K562 (cell line): ENCODE data around the gene ZNF273. TPM values are rescaled to one million over a fixed set of nuclear protein-coding genes. Genes with fewer than 3 reads are reported as not detected.
A peak's percentile ranks its signal among the peaks of the same experiment; 100 is the strongest.

Experiments
- ARID2 ChIP-seq: fragments of 450-650 bp; IDR thresholded peaks from 2 replicates; pipeline ENCODE4 v1.6.1; 2017; ENCODE audit warnings: antibody characterized with exemption, mild to moderate bottlenecking
- CBX3 ChIP-seq, 2 experiments: IDR thresholded peaks; 1 replicate in 1 of 2; 2 replicates in 1 of 2; pipeline ENCODE4 v1.6.1; 2012; ENCODE audit warnings: inconsistent platforms in 2 of 2, low read length in 2 of 2, borderline replicate concordance in 1 of 2, control low read depth in 1 of 2
- CTCF ChIP-seq, 3 experiments: IDR thresholded peaks in 2 of 3; conservative IDR thresholded peaks in 1 of 3; 2 replicates each; pipeline ENCODE4 v1.5.1; 2011 to 2012; ENCODE audit warnings: low read length in 3 of 3, mild to moderate bottlenecking in 3 of 3, control low read depth in 2 of 3, improper control_type of control experiment in 1 of 3, inconsistent platforms in 1 of 3, low read depth in 1 of 3, mixed read lengths in 1 of 3, moderate library complexity in 1 of 3; ENCODE audit not compliant: insufficient read depth in 2 of 3
- DEAF1 ChIP-seq: fragments of 450-650 bp; formaldehyde crosslinking; IDR thresholded peaks from 2 replicates; pipeline ENCODE4 v1.4.0; 2020; ENCODE audit warnings: mild to moderate bottlenecking, moderate library complexity
- ELF4 ChIP-seq: fragments of 450-650 bp; formaldehyde crosslinking; IDR thresholded peaks from 2 replicates; pipeline ENCODE4 v1.4.0; 2022; ENCODE audit warnings: missing genetic modification characterization
- PHF20 ChIP-seq: fragments of 450-650 bp; IDR thresholded peaks from 2 replicates; pipeline ENCODE4 v1.6.1; 2018; ENCODE audit not compliant: partially characterized antibody
- RBM25 ChIP-seq: fragments of 200-400 bp; formaldehyde crosslinking; IDR thresholded peaks from 2 replicates; pipeline ENCODE4 v1.6.1; 2018; ENCODE audit warnings: low read length, low read depth, moderate library complexity; ENCODE audit not compliant: severe bottlenecking
- REST ChIP-seq, 2 experiments: fragments of 450-650 bp; formaldehyde crosslinking in 1 of 2; IDR thresholded peaks; 2 replicates each; pipeline versions ENCODE4 v1.4.0 to v1.6.1; 2014 to 2020; ENCODE audit warnings: mild to moderate bottlenecking in 2 of 2, borderline replicate concordance in 1 of 2, low read depth in 1 of 2
- ZBTB8A ChIP-seq: fragments of 450-650 bp; IDR thresholded peaks from 2 replicates; pipeline ENCODE4 v1.6.1; 2018; ENCODE audit warnings: mild to moderate bottlenecking, moderate library complexity; ENCODE audit not compliant: partially characterized antibody
- polyA plus RNA-seq, 8 experiments: library from polyadenylated mRNA; depleted of rRNA in 4 of 8; stranded (reverse) in 5 of 8; unstranded in 3 of 8; fragments of >200 nt; fragmentation: Nextera tagmentation in 2 of 8; fragmentation: Illumina TruSeq in 1 of 8; extraction: Ambion mirVana in 2 of 8; extraction: Trizol in 1 of 8; gene quantifications; 2 replicates each; pipeline versions ENCODE4 v1.2.1 to v1.2.3, GENCODE V29; 2011 to 2014; ENCODE audit warnings: inconsistent platforms in 1 of 8, missing spikeins in 1 of 8
- total RNA-seq, 7 experiments: library from RNA; depleted of rRNA in 6 of 7; stranded (reverse); fragments of >200 nt in 6 of 7; fragmentation: Illumina TruSeq in 2 of 7; extraction: Trizol in 2 of 7; gene quantifications; 2 replicates each; pipeline versions ENCODE4 v1.2.1 to v1.2.3, GENCODE V29; 2011 to 2021; ENCODE audit warnings: low replicate concordance in 1 of 7
- TF ChIP-seq, protein P1 (sequence below), 2 experiments: IDR thresholded peaks in 1 of 2; conservative IDR thresholded peaks in 1 of 2; 2 replicates each; pipeline ENCODE4 v1.6.1; 2016; ENCODE audit warnings: low read depth in 2 of 2, mild to moderate bottlenecking in 1 of 2, missing compliant biosample characterization in 1 of 2, missing genetic modification characterization in 1 of 2, moderate library complexity in 1 of 2

ZNF273 gene
- total and polyA plus RNA-seq, 9 of the 15 experiments (the other 6 are each of a cell fraction or from before 2014, with no cell fraction given), result 13.3 to 37.0 (median 20.7) TPM

- TF ChIP-seq ZBTB8A, result peak; percentile 29
- TF ChIP-seq DEAF1 (CRISPR knock-in tag), result peak; percentile 60; the same call in 1 of the 2 replicates
- no peak for TF ChIP-seq ELF4 (CRISPR knock-in tag)
- TF ChIP-seq CTCF (IDR thresholded peaks at IDR 0.05 in 2 of 3, conservative IDR thresholded peaks at IDR 0.05 in 1 of 3; ENCODE audit: insufficient read depth in 2 of 3, low read depth in 1 of 3, low read length in 3 of 3), result peak; percentile 55 to 80 (median 63); a peak in 5 of 6 replicates
- no peak for TF ChIP-seq PHF20
- TF ChIP-seq ARID2, result 0 out of 2 replicates have a peak, but pooled peaks have one; percentile 18
- peak; percentile 44 for TF ChIP-seq RBM25
- TF ChIP-seq REST (IDR thresholded peaks at IDR 0.05; ENCODE audit: borderline replicate concordance), result peak; percentile 79
- TF ChIP-seq REST (CRISPR knock-in tag; IDR thresholded peaks at IDR 0.05; ENCODE audit: low read depth), result no peak
- TF ChIP-seq, protein P1, sequence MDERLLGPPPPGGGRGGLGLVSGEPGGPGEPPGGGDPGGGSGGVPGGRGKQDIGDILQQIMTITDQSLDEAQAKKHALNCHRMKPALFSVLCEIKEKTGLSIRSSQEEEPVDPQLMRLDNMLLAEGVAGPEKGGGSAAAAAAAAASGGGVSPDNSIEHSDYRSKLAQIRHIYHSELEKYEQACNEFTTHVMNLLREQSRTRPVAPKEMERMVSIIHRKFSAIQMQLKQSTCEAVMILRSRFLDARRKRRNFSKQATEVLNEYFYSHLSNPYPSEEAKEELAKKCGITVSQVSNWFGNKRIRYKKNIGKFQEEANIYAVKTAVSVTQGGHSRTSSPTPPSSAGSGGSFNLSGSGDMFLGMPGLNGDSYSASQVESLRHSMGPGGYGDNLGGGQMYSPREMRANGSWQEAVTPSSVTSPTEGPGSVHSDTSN (CRISPR knock-in tag; IDR thresholded peaks at IDR 0.05; ENCODE audit: low read depth), result no peak
- TF ChIP-seq, protein P1 (tag; conservative IDR thresholded peaks at IDR 0.05; ENCODE audit: low read depth), result no peak
- TF ChIP-seq CBX3 (IDR thresholded peaks at IDR 0.05; ENCODE audit: borderline replicate concordance in 1 of 2, low read length in 2 of 2), result 0 out of 3 replicates have a peak, but pooled peaks of 1 of the 2 experiments have one; percentile 35
Measured at GRCh38 chr7:64951250-64951848, 48.3 kb downstream of the ZNF273 start (continued).
